NT2/D1 (cell line): ENCODE measurements around the gene ASB7.

Source experiments
- SUZ12 ChIP-seq: IDR thresholded peaks from 2 replicates; pipeline ENCODE4 v1.6.1; 2011; ENCODE audit not compliant: insufficient read length, insufficient read depth; ENCODE audit errors: extremely low read depth
- YY1 ChIP-seq: IDR thresholded peaks from 2 replicates; pipeline ENCODE4 v1.6.1; 2011; ENCODE audit not compliant: insufficient read length, insufficient read depth
- ZNF274 ChIP-seq: IDR thresholded peaks from 2 replicates; pipeline ENCODE4 v1.6.1; 2011; ENCODE audit warnings: mild to moderate bottlenecking, low read depth, low read length

DNA sequence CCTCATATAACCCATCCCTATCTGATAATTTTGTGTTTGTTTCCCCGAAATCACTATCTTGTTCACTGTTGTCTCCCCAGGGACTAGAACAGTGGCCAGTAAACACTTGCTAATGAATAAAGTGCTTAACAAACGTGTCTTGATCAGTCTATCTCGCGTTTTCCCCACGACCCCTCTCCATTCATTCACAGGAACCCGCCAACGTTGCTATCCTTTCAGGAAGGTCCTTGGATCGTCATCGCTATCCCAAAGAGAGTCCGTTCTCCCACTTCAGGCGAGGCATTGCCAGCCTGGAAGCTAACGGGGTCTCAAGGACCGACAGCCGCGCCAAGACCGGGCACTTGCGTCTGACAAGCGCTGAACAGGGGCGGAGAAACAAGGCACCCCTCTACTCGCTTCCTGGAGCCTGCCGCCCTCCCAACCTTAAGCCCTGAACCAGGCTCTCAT lies 749 bp upstream of the ASB7 start:
- TF ChIP-seq ZNF274 (no peak), SUZ12 (no peak), YY1 (no peak)
